SJSA1 (cell line): ENCODE measurements around the gene KCNB1. TPM values are rescaled to one million over a fixed set of nuclear protein-coding genes. Genes with fewer than 3 reads are reported as not detected.

ENCODE experiments used
- DNase-seq, 2 experiments: peaks; one replicate each; pipeline ENCODE4 v3.0.0-alpha.2; 2015 to 2020; ENCODE audit warnings: low spot score in 2 of 2, low read depth in 1 of 2
- H3K27ac ChIP-seq: fragments of 250-450 bp; sonication (Bioruptor Pico); 2 replicates; pipeline ENCODE4 v1.5.1; 2020; ENCODE audit warnings: mild to moderate bottlenecking, moderate library complexity
- H3K27me3 ChIP-seq: fragments of 250-450 bp; sonication (Bioruptor Pico); replicated peaks from 2 replicates; pipeline ENCODE4 v1.5.1; 2020; ENCODE audit warnings: mild to moderate bottlenecking, moderate library complexity
- H3K36me3 ChIP-seq: fragments of 250-450 bp; sonication (Bioruptor Pico); 2 replicates; pipeline ENCODE4 v1.5.1; 2020; ENCODE audit warnings: mild to moderate bottlenecking
- H3K4me1 ChIP-seq: fragments of 250-450 bp; sonication (Bioruptor Pico); replicated peaks from 2 replicates; pipeline ENCODE4 v1.6.1; 2021; ENCODE audit warnings: mild to moderate bottlenecking
- H3K4me3 ChIP-seq: fragments of 250-450 bp; sonication (Bioruptor Pico); 2 replicates; pipeline ENCODE4 v1.5.1; 2020; ENCODE audit warnings: mild to moderate bottlenecking
- H3K9me3 ChIP-seq: fragments of 250-450 bp; sonication (Bioruptor Pico); replicated peaks from 2 replicates; pipeline ENCODE4 v1.5.1; 2020; ENCODE audit warnings: mild to moderate bottlenecking
- total RNA-seq: library from RNA; depleted of rRNA; stranded (reverse); fragments of >200 nt; shearing (Covaris generic); gene quantifications from 2 replicates; pipeline ENCODE4 v1.2.3, GENCODE V29; 2014

The KCNB1 gene
- total RNA-seq, 1 experiment from 2014 or later = 0.05 TPM

DNA sequence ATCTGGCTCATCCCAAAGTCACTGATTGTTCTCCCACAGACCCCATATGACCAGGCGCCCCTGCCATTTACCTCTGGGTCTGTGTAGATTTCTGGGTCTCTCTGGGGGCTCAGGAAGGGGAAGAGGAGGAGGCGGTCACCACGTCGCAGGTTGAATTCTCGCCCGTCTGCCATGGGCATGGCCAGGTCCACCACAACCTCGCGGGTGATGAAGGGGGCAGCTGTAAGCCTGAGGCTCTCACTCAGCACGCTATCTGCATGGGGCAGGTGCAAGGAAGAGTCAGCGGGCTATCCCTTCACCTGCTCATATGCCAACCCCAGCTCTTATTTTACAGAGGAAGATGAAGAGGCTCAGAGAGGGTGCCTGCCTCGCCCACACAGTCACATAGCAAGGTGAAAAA lies 30.5 kb upstream of the KCNB1 start:
- Histone ChIP-seq H3K36me3 (no peaks in the 10 kb centered on the region), H3K27me3 (peaks cover 14% of the 10 kb centered on the region), H3K4me3 (no peak overlapping the region), H3K27ac (no peak overlapping the region), H3K4me1 (peaks cover 9% of the 10 kb centered on the region; the same call in 1 of the 2 replicates), H3K9me3 (no peaks in the 10 kb centered on the region)
- no peak for DNase-seq

DNA sequence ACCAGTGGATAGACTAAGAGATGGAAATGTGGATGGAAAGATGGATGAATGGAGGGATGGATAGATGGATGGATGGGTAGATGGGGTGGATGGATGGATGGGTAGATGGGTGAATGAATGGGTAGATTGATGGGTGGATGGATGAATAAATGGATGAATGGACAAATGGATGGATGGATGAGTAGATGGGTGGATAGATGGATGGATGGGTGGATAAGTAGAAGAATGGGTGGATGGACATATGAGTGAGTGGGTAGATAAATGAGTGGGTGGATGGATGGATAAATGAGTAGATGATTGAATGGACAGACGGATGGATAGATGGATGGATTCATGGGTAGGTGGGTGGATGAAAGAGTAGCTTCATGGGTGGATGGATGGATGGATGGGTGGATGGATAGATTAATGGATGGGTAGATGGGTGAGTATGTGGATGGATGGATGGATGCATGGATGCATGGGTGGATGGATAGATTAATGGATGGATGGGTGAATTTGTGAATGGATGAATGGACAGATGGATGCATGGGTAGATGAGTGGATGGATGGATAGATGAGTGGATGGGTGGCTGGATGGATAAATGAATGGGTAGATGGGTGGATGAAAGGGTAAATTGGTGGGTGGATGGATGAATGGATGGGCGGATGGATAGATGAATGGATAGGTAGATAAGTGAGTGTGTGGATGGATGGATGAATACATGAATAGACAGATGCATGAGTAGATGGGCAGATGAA lies 29.5 kb upstream of the KCNB1 start:
- H3K9me3 ChIP-seq = no peaks in the 10 kb centered on the region
- H3K27ac ChIP-seq = no peak overlapping the region
- no peak overlapping the region for H3K4me3 ChIP-seq
- DNase-seq = no peak
- H3K4me1 ChIP-seq = peaks cover 9% of the 10 kb centered on the region; the same call in 1 of the 2 replicates
- H3K27me3 ChIP-seq = peaks cover 19% of the 10 kb centered on the region
- no peaks in the 10 kb centered on the region for H3K36me3 ChIP-seq

DNA sequence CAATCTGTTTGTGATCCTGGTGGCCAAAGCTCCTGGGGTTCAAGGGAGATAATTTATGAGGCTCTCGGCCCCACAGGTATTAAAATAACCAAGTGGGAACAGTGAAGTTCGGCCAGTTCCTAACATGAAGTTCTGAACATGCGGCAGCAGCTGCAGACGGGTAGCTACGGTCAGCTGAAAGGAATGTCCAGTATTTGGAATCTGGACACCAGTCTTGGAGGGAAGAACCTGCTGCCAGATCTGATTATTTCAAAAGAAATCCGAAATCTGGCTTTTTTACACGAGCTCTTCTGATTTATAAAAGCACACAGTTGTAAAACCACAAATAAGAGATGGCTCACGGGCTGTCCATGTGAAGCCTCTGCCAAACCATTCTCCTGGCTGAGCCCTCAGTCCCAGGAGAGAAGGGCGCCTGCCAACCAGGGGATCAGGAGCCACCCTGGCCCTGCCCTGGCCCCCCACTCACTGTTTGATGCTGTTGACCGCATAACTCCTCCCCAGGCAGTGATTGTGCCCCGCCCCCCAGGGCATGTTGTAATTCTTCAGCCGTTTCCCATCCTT lies 28.2 kb upstream of the KCNB1 start:
- peak in 1 of 2 experiments; percentile 13 for DNase-seq
- Histone ChIP-seq H3K36me3 (no peaks in the 10 kb centered on the region), H3K4me1 (peaks cover 9% of the 10 kb centered on the region; the same call in 1 of the 2 replicates), H3K9me3 (no peaks in the 10 kb centered on the region), H3K27ac (no peak overlapping the region), H3K4me3 (no peak overlapping the region), H3K27me3 (peaks cover 24% of the 10 kb centered on the region)

DNA sequence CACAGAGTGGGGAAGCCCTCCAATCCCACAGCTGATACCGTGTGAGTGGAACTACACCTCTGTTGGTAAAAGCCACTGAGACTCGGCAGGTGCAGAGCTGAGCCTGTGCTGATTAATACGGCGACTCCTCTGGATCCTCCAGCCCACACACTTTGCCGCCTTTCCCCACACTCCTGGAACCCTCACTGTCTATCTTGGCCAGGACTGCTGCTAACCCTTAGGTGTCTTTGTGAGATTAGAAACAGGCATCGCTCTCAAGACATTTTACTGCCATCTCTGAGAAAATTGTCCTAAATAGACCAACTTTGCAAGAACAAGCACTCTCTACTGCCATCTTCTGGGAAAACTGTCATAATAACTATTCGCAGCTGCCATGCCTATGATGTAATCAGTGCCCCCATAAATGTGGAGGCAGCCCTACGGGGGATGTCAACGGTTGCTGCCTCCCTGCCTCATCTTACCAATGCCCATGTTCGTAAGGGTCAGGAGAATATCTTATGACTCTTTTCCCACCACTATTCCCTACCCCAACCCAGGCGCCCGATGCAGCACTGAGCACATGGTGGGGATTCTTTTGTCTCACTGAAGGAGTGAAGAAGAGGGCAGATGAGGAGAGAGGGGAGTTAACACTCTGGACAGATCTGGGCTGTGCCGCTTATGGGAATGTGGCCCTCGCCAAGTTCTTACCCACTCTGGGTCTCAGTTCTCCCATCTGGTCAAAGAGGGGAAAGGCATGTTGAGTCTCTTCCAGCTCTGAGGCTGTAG lies 26.1 kb upstream of the KCNB1 start:
- no peak overlapping the region for H3K4me3 ChIP-seq
- H3K27me3 ChIP-seq = peaks cover 24% of the 10 kb centered on the region
- H3K36me3 ChIP-seq = no peaks in the 10 kb centered on the region
- peaks cover 9% of the 10 kb centered on the region; the same call in 1 of the 2 replicates for H3K4me1 ChIP-seq
- no peak overlapping the region for H3K27ac ChIP-seq
- H3K9me3 ChIP-seq = no peaks in the 10 kb centered on the region
- DNase-seq = peak in 1 of 2 experiments; percentile 49

DNA sequence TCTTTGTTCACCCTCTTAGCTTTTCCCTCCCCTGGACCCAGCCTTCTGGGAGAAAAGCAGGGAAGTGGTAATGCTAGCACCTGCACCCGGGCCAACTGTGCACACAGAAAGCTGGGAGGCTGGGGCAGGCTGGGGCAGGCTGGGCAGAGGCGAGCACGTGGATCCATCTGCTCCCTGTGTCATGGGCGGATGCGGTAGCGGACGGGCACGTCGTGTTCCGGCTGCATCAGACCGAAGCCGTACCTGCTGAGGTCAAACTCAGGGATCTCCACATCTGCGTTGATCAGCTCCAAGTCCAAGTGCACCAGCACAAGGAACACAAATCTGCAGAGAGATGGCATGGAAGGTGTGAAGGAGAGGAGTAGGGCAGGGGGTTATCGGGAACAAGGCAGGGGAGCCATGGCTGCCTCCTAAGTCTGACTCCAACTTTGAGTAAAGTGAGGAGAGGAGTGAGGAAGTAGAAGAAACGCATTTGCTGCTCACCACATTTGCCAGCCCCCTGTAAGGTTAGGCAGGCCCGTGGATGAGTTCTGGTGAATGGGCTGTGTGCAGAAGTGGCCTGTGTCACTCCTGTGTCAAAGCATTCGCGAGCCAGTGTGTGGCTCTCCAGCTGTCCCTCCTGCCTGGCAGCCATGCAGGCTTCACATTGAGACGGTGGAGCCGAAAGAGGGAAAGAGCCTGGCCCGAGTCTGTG lies 25.4 kb upstream of the KCNB1 start:
- Histone ChIP-seq H3K27me3 (peaks cover 24% of the 10 kb centered on the region), H3K4me1 (peaks cover 9% of the 10 kb centered on the region; the same call in 1 of the 2 replicates), H3K4me3 (no peak overlapping the region), H3K36me3 (no peaks in the 10 kb centered on the region), H3K9me3 (no peaks in the 10 kb centered on the region), H3K27ac (no peak overlapping the region)
- DNase-seq = no peak

DNA sequence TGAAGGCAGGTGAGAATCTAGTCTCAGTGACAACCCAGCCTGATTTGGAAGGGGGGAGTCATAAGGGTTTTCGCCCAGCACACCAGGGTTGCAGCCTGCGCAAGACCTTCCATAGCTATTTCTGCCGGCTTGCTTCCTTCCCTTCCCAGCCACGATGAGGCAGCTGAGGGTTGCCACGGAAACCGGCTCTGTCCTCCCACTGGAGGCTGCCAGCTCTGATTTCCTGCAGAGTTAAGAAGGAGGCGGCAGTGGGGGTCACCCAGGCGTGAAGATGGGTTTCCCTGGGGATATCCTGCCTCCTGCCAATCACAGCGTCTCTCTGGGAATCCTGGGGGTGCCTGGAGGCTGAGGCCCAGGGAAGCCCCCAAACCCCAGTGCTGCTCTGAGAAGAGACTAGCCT lies 23.1 kb upstream of the KCNB1 start:
- DNase-seq = no peak
- Histone ChIP-seq H3K27ac (no peak overlapping the region), H3K4me3 (no peak overlapping the region), H3K4me1 (peaks cover 4% of the 10 kb centered on the region; the same call in 1 of the 2 replicates), H3K27me3 (peaks cover 16% of the 10 kb centered on the region), H3K9me3 (no peaks in the 10 kb centered on the region), H3K36me3 (no peaks in the 10 kb centered on the region)

DNA sequence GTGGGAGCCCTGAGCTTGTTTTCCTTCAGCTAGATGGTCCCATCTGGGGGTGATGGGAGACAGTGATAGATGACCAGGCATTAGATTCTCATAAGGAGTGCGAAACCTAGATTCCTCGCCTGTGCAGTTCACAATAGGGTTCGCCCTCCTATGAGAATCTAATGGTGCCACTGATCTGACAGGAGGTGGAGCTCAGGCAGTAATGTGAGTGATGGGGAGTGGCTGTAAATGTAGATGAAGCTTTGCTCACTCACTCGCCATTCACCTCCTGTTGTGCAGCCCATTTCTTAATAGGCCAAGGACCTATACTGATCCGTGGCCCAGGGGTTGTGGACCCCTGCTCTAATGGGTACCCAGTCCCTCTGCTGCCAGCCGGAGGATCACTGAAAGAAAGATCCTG lies 20.7 kb upstream of the KCNB1 start:
- Histone ChIP-seq H3K27ac (no peak overlapping the region), H3K4me3 (no peak overlapping the region), H3K4me1 (no peaks in the 10 kb centered on the region), H3K36me3 (no peaks in the 10 kb centered on the region), H3K9me3 (no peaks in the 10 kb centered on the region), H3K27me3 (peaks cover 10% of the 10 kb centered on the region; the same call in 1 of the 2 replicates)
- no peak for DNase-seq

DNA sequence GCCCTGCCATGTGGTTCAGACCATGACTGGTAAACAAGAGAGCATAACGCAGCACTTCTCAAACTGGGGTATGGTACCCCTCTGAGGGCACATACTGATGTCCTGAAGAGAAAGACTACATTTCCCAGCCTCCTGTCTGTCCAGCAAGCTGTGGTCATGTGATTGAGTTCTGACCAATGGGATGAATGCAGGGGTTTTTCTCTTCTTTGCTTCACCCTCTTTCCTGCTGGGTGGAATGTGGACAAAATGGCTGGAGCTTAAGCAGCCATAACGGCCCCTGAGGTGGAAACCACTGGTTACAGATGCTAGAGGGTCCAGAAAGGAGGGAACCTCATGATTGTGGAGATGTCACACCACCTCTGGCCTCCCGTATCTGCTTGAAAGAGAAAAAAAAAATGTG lies 19.4 kb upstream of the KCNB1 start:
- H3K27me3 ChIP-seq = peaks cover 5% of the 10 kb centered on the region; the same call in 1 of the 2 replicates
- no peaks in the 10 kb centered on the region for H3K36me3 ChIP-seq
- H3K4me1 ChIP-seq = no peaks in the 10 kb centered on the region
- no peak overlapping the region for H3K4me3 ChIP-seq
- DNase-seq = peak in 1 of 2 experiments; percentile 38
- no peaks in the 10 kb centered on the region for H3K9me3 ChIP-seq
- no peak overlapping the region for H3K27ac ChIP-seq

DNA sequence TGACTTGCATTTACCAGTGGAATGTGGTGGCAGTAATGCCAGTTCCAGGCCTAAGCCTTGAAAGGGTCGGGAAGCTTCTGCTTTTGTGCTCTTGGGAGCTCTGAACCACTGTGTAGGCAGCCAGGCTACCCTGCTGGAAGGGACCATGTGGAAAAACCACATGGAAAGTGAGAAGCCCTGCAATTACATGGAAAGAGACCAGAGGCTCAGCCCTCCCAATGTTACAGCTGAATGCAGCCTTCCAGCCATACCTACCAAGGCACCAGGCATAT lies 14.9 kb upstream of the KCNB1 start:
- Histone ChIP-seq H3K4me1 (no peaks in the 10 kb centered on the region), H3K36me3 (no peaks in the 10 kb centered on the region), H3K27me3 (no peaks in the 10 kb centered on the region), H3K27ac (no peak overlapping the region), H3K9me3 (no peaks in the 10 kb centered on the region), H3K4me3 (no peak overlapping the region)
- DNase-seq = no peak

DNA sequence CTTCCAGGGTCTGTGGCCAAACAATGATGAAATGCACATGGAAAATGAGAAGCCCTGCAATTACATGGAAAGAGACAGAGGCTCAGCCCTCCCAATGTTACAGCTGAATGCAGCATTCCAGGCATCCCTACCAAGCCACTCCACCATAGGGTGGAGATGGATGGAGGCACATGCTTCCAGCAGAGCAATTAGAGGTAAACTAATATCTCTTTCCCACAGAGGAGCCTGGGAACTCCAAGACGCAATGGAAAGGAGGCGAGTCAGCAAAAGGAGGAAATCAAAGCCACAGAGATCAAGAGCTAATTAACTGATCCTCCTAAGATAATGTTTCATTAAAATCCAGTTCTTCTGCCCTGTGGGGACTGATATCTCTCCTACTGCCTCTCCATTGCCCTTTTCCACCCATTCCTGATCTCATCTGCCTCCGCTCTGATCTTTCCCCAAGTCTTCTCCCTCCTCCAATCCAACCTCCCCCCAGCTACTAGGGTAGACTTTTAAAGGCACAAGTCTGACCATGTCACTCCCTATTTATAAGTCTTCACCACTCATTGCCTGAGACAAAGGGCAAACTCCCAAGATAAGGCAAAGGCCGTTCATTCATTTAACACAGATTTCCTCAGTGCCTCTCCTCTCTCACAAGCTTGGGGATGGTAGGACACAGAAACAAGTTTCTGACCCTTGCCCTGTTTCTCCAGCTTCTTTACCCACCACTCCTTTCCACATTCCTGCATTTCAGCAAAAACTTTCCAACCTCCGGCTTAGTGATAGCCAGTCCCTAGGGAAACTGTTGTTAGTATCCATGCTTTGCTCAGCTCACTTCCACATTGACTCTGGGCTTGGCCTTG lies 14.3 kb upstream of the KCNB1 start:
- no peak overlapping the region for H3K4me3 ChIP-seq
- no peak for DNase-seq
- H3K9me3 ChIP-seq = no peaks in the 10 kb centered on the region
- H3K36me3 ChIP-seq = no peaks in the 10 kb centered on the region
- no peak overlapping the region for H3K27ac ChIP-seq
- no peaks in the 10 kb centered on the region for H3K27me3 ChIP-seq
- H3K4me1 ChIP-seq = no peaks in the 10 kb centered on the region

DNA sequence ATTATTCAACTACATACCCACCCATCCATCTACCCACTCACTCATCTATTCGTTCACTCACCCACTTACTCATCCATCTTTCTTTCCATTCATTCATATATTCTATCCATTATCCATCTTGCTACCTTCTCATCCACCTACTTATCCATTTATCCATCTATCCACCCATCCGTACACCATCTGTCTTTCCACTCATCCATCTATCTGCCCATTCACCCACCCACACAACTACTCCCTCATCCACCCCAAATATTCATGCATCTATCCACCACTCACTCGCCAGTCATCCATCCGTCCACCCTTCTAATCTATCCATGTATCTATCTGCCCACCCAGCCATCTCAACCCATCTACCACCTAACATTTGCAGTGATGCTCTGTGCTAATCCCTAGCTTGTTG lies 13.6 kb upstream of the KCNB1 start:
- no peak for DNase-seq
- Histone ChIP-seq H3K4me3 (no peak overlapping the region), H3K4me1 (no peaks in the 10 kb centered on the region), H3K9me3 (no peaks in the 10 kb centered on the region), H3K36me3 (no peaks in the 10 kb centered on the region), H3K27ac (no peak overlapping the region), H3K27me3 (no peaks in the 10 kb centered on the region)

DNA sequence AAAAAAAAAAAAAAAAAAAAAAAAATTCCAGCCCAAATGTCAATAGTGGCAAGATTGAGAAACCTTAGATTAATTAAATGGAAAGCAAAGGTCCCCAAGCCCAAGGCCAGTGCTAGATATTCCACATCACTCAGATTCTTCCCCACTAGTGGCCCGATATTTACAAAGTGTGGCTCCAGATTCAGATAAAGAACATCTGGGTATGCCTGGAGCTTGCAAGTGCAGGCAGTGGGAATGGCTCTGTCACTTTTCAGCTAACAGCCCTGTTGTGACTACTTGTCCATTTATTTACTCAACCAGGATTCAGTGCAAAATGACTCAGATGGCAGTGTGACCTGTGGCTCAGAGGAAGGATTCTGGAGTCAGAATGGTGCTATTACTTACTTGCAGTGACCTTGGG lies 8.2 kb upstream of the KCNB1 start:
- Histone ChIP-seq H3K27ac (no peak overlapping the region), H3K9me3 (no peaks in the 10 kb centered on the region), H3K36me3 (no peaks in the 10 kb centered on the region), H3K4me3 (no peak overlapping the region), H3K27me3 (peaks cover 3% of the 10 kb centered on the region; the same call in 1 of the 2 replicates), H3K4me1 (no peaks in the 10 kb centered on the region)
- no peak for DNase-seq

DNA sequence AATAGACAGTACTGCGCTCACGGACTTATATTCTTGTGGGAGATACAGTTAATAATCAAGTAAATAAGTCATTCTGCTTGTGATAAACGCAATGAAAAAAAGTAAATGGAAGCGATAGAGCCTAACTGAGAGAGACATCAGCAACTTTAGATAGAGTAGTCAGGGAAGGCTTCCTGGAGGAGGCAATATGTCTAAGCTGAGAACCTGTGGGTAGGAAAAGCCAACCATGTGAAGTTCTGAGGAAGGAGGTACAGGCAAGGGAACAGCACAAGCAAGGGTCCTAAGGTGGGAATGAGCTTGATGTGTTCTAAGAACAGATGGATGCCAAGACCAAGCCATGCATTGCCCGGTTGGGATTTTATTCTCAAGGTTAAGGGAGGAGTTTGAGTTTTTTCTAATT lies 7.2 kb upstream of the KCNB1 start:
- Histone ChIP-seq H3K9me3 (no peaks in the 10 kb centered on the region), H3K27ac (no peak overlapping the region), H3K36me3 (no peaks in the 10 kb centered on the region), H3K27me3 (peaks cover 8% of the 10 kb centered on the region), H3K4me1 (no peaks in the 10 kb centered on the region), H3K4me3 (no peak overlapping the region)
- DNase-seq = no peak
